Mucosa of descending colon (tissue), 3 donors: ENCODE measurements around the gene USP36. TPM values are rescaled to one million over a fixed set of nuclear protein-coding genes. Genes with fewer than 3 reads are reported as not detected.

Source experiments
- ATAC-seq: fragments of 200-7000 bp; cut with Tn5 transposase; one replicate; pipeline ENCODE4 v1.9.1; 2020; ENCODE audit warnings: mild to moderate bottlenecking, moderate library complexity
- DNase-seq, 3 donors: peaks; one replicate each; pipeline ENCODE4 v3.0.0-alpha.2; 2020
- H3K36me3 ChIP-seq: fragments of 200-600 bp; one replicate; pipeline ENCODE4 v1.8.0; 2021; ENCODE audit warnings: low read depth, mild to moderate bottlenecking
- H3K4me1 ChIP-seq: fragments of 200-600 bp; one replicate; pipeline ENCODE4 v1.8.0; 2021; ENCODE audit warnings: low read depth, mild to moderate bottlenecking
- H3K4me3 ChIP-seq: fragments of 200-600 bp; one replicate; pipeline ENCODE4 v1.8.0; 2021; ENCODE audit warnings: mild to moderate bottlenecking
- H3K9me3 ChIP-seq: fragments of 200-600 bp; one replicate; pipeline ENCODE4 v1.8.0; 2021; ENCODE audit warnings: mild to moderate bottlenecking
- CTCF ChIP-seq: fragments of 200-600 bp; IDR thresholded peaks from one replicate; pipeline ENCODE4 v1.8.0; 2022; ENCODE audit warnings: antibody characterized with exemption, mild to moderate bottlenecking
- intact Hi-C, 2 donors: fragments of 100-400 bp; cut with DNase I in 1 of 2; cut with micrococcal nuclease in 1 of 2; formaldehyde crosslinking; loops; one replicate each; pipeline versions ENCODE4 v1.11.0 to v1.11.1; 2022; cut with DNase I, micrococcal nuclease
- total RNA-seq, 3 donors: library from RNA; stranded (reverse); fragmentation: NEBNext Ultra II Directional in 2 of 3; extraction: Animal tissue kit (Norgen Biotek cat#: 25700) in 2 of 3; gene quantifications; one replicate each; pipeline versions ENCODE4 v1.2.1 to v1.2.4, GENCODE V29; 2021 to 2023
- donor health status: DM: no; HTN: no; CAD: no; lungs with moderate emphysema.
- donor health status: DM: no; HTN: no; CAD: no.
- donor health status: DM: no; HTN: yes; CAD: no.

The USP36 gene
- total RNA-seq, 3 donors from 2014 or later = 36.0 to 67.7 (median 41.4) TPM

DNA sequence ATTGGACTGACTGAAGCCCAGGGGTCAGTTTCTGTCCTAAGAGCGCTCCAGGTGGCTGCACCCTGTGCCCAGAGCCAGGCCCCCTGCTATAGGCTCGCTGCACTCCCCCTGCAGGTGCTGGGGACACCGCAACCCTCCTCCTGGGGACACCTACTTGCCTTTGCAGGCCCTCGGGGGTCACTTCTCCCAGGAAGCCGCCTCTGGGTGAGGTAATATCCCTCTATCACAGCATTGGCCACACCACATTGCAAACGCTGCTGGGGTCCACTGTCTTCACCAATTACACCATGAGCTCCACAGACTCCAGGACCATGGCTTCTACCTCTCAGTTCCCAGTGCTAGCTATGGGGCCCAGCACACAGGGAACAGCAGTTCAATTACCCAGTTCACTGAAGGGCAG, 14.9 kb downstream of the USP36 start:
- intact Hi-C loops = no loop called here
- H3K4me1 ChIP-seq = no peaks in the 10 kb centered on the region
- ATAC-seq = no peak
- H3K36me3 ChIP-seq = no peaks in the 10 kb centered on the region
- H3K4me3 ChIP-seq = no peak overlapping the region
- DNase-seq = no peak
- no peaks in the 10 kb centered on the region for H3K9me3 ChIP-seq
- TF ChIP-seq CTCF = no peak

- H3K4me1 ChIP-seq = no peaks in the 10 kb centered on the region
Observed at GRCh38 chr17:78824240-78824639, 16.4 kb downstream of the USP36 start.

GRCh38 chr17:78823282-78824046, 17.1 kb downstream of the USP36 start:
- DNase-seq (no peak), ATAC-seq (no peak)
- Histone ChIP-seq H3K36me3 (peaks cover 15% of the 10 kb centered on the region), H3K9me3 (no peaks in the 10 kb centered on the region), H3K4me3 (no peak overlapping the region), H3K4me1 (no peaks in the 10 kb centered on the region)
- intact Hi-C loops = no loop called here
- no peak for TF ChIP-seq CTCF

More at GRCh38 chr17:78824240-78824639, 16.4 kb downstream of the USP36 start:
- ATAC-seq (no peak), DNase-seq (no peak)
- Histone ChIP-seq H3K9me3 (no peaks in the 10 kb centered on the region), H3K36me3 (peaks cover 15% of the 10 kb centered on the region), H3K4me3 (no peak overlapping the region)
- no peak for TF ChIP-seq CTCF
- intact Hi-C loops = no loop called here

DNA sequence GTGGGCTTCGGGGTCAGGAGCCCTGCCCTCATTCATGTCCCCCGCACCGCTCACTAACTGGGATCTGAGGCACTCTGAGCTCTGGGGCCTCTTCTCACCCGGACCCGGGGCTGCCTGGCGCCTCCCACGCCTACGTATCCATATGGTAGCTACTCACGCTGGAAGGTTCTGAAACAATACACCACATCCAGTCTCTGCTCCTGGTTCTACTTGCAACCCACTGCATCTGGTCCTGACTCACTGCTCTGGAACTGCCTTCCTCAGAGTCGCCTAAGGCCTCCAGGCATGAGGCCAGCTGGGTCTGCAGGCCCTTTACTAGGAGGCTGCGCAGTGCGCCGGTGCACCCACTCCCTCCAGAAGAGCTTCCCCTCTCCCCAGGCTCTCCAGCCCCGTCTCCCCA, 18.1 kb downstream of the USP36 start:
- H3K36me3 ChIP-seq = peaks cover 15% of the 10 kb centered on the region
- DNase-seq = no peak
- H3K9me3 ChIP-seq = no peaks in the 10 kb centered on the region
- intact Hi-C loops = no loop called here
- H3K4me1 ChIP-seq = no peaks in the 10 kb centered on the region
- H3K4me3 ChIP-seq = no peak overlapping the region
- ATAC-seq = no peak
- no peak for TF ChIP-seq CTCF

- no peak for TF ChIP-seq CTCF
- no peak overlapping the region for H3K4me3 ChIP-seq
- H3K9me3 ChIP-seq = no peaks in the 10 kb centered on the region
- ATAC-seq (no peak), DNase-seq (no peak)
- H3K36me3 ChIP-seq = peaks cover 15% of the 10 kb centered on the region
- no peaks in the 10 kb centered on the region for H3K4me1 ChIP-seq
- intact Hi-C loops = no loop called here
Observed at GRCh38 chr17:78821961-78822360, 18.7 kb downstream of the USP36 start.
